HepG2 (cell line): ENCODE results near the gene EMILIN1. TPM values are rescaled to one million over a fixed set of nuclear protein-coding genes. Genes with fewer than 3 reads are reported as not detected.

ENCODE experiments used
- GMEB2 ChIP-seq: IDR thresholded peaks from 2 replicates; pipeline ENCODE4 v1.6.1; 2016; ENCODE audit warnings: missing biosample characterization, missing genetic modification reagents, low read depth
- KLF11 ChIP-seq: IDR thresholded peaks from 2 replicates; pipeline ENCODE4 v1.6.1; 2016; ENCODE audit warnings: missing compliant biosample characterization
- SYNCRIP ChIP-seq: fragments of 200-400 bp; formaldehyde crosslinking; IDR thresholded peaks from 2 replicates; pipeline ENCODE4 v1.6.1; 2018; ENCODE audit warnings: mild to moderate bottlenecking, low read depth, low read length; ENCODE audit not compliant: insufficient read depth
- ZBTB21 ChIP-seq: sonication (generic); formaldehyde crosslinking; IDR thresholded peaks from 2 replicates; pipeline ENCODE4 v1.4.0; 2020; ENCODE audit warnings: missing genetic modification reagents
- ZC3H4 ChIP-seq: sonication (generic); formaldehyde crosslinking; IDR thresholded peaks from 2 replicates; pipeline ENCODE4 v1.4.0; 2020; ENCODE audit warnings: missing genetic modification reagents, borderline replicate concordance
- ZNF570 ChIP-seq: sonication (generic); formaldehyde crosslinking; IDR thresholded peaks from 2 replicates; pipeline ENCODE4 v1.4.0; 2020; ENCODE audit warnings: mild to moderate bottlenecking, missing genetic modification reagents, borderline replicate concordance
- ZNF703 ChIP-seq: sonication (generic); formaldehyde crosslinking; IDR thresholded peaks from 2 replicates; pipeline ENCODE4 v1.5.1; 2020; ENCODE audit warnings: missing genetic modification reagents, mild to moderate bottlenecking, moderate library complexity, borderline replicate concordance
- ZNF800 ChIP-seq: sonication (generic); formaldehyde crosslinking; IDR thresholded peaks from 2 replicates; pipeline ENCODE4 v1.4.0; 2020; ENCODE audit warnings: missing genetic modification reagents
- polyA plus RNA-seq, 8 experiments: library from polyadenylated mRNA; depleted of rRNA in 3 of 8; stranded (reverse) in 7 of 8; unstranded in 1 of 8; fragments of >200 nt; fragmentation: Illumina TruSeq in 4 of 8; extraction: Trizol in 4 of 8; gene quantifications; 2 replicates each; pipeline versions ENCODE4 v1.2.1 to v1.2.3, GENCODE V29; 2011 to 2016; ENCODE audit warnings: low read depth in 4 of 8, missing spikeins in 1 of 8, mixed read lengths in 1 of 8; ENCODE audit not compliant: insufficient read depth in 1 of 8
- total RNA-seq, 5 experiments: library from RNA; depleted of rRNA; stranded (reverse); fragments of >200 nt; fragmentation: Illumina TruSeq; extraction: Trizol; gene quantifications; 2 replicates each; pipeline ENCODE4 v1.2.3, GENCODE V29; 2016; ENCODE audit warnings: low read depth in 1 of 5
- TF ChIP-seq, protein P1 (sequence below): sonication (generic); formaldehyde crosslinking; IDR thresholded peaks from 2 replicates; pipeline ENCODE4 v1.5.0; 2020; ENCODE audit warnings: missing genetic modification reagents
- TF ChIP-seq, protein P2 (sequence below): sonication (generic); formaldehyde crosslinking; IDR thresholded peaks from 2 replicates; pipeline ENCODE4 v1.5.1; 2020; ENCODE audit warnings: mild to moderate bottlenecking, missing genetic modification reagents
- TF ChIP-seq, protein P3 (sequence below): sonication (generic); formaldehyde crosslinking; IDR thresholded peaks from 2 replicates; pipeline ENCODE4 v1.8.0; 2022; ENCODE audit warnings: mild to moderate bottlenecking, missing genetic modification reagents
- TF ChIP-seq, protein P4 (sequence below), 2 experiments: fragments of 450-650 bp in 1 of 2; sonication (generic) in 1 of 2; formaldehyde crosslinking; IDR thresholded peaks; 2 replicates each; pipeline versions ENCODE4 v1.5.0 to v1.8.0; 2020 to 2022; ENCODE audit warnings: mild to moderate bottlenecking in 1 of 2, missing genetic modification reagents in 1 of 2
- TF ChIP-seq, protein P5 (sequence below): IDR thresholded peaks from 2 replicates; pipeline ENCODE4 v1.6.1; 2012; ENCODE audit warnings: low read length, improper control_type of control experiment

The EMILIN1 gene
- total and polyA plus RNA-seq, 2 of the 13 experiments (the other 11 are each of a cell fraction or from before 2014, with no cell fraction given): 8.1 to 9.7 TPM

DNA sequence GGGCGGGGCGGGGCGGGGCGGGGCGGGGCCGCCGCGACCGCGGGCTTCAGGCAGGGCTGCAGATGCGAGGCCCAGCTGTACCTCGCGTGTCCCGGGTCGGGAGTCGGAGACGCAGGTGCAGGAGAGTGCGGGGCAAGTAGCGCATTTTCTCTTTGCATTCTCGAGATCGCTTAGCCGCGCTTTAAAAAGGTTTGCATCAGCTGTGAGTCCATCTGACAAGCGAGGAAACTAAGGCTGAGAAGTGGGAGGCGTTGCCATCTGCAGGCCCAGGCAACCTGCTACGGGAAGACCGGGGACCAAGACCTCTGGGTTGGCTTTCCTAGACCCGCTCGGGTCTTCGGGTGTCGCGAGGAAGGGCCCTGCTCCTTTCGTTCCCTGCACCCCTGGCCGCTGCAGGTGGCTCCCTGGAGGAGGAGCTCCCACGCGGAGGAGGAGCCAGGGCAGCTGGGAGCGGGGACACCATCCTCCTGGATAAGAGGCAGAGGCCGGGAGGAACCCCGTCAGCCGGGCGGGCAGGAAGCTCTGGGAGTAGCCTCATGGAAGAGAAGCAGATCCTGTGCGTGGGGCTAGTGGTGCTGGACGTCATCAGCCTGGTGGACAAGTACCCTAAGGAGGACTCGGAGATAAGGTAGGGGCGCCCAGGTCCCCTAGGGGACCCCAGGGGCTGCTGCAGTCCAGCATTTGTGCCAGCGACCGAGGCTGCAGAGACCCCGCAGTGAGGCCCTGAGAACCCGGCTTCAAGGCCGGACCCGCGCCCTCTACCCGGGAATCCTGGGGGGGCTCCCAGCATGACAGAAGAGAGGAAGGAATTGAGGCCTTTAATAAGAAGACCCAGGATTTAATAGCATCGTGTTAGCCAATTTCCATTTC is 8.5 kb downstream of the EMILIN1 start, which contains the start of gene KHK (continued):
- TF ChIP-seq SYNCRIP (no peak), KLF11 (CRISPR knock-in tag) (no peak; the same call in none of the 2 replicates), ZNF703 (CRISPR knock-in tag) (no peak), ZNF800 (CRISPR knock-in tag) (peak; percentile 30), ZC3H4 (no peak), ZNF570 (no peak), ZBTB21 (no peak), GMEB2 (CRISPR knock-in tag) (no peak)
- TF ChIP-seq, protein P1, sequence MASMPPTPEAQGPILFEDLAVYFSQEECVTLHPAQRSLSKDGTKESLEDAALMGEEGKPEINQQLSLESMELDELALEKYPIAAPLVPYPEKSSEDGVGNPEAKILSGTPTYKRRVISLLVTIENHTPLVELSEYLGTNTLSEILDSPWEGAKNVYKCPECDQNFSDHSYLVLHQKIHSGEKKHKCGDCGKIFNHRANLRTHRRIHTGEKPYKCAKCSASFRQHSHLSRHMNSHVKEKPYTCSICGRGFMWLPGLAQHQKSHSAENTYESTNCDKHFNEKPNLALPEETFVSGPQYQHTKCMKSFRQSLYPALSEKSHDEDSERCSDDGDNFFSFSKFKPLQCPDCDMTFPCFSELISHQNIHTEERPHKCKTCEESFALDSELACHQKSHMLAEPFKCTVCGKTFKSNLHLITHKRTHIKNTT (CRISPR knock-in tag): no peak
- TF ChIP-seq, protein P2, sequence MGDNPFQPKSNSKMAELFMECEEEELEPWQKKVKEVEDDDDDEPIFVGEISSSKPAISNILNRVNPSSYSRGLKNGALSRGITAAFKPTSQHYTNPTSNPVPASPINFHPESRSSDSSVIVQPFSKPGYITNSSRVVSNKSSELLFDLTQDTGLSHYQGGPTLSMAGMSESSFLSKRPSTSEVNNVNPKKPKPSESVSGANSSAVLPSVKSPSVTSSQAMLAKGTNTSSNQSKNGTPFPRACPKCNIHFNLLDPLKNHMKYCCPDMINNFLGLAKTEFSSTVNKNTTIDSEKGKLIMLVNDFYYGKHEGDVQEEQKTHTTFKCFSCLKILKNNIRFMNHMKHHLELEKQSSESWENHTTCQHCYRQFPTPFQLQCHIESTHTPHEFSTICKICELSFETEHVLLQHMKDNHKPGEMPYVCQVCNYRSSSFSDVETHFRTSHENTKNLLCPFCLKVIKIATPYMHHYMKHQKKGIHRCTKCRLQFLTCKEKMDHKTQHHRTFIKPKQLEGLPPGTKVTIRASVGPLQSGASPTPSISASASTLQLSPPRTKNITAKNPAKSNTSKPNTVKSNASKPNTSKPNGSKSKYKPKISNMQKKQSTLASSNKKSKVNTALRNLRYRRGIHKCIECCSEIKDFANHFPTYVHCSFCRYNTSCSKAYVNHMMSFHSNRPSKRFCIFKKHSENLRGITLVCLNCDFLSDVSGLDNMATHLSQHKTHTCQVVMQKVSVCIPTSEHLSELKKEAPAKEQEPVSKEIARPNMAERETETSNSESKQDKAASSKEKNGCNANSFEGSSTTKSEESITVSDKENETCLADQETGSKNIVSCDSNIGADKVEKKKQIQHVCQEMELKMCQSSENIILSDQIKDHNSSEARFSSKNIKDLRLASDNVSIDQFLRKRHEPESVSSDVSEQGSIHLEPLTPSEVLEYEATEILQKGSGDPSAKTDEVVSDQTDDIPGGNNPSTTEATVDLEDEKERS: no peak
- TF ChIP-seq, protein P3, sequence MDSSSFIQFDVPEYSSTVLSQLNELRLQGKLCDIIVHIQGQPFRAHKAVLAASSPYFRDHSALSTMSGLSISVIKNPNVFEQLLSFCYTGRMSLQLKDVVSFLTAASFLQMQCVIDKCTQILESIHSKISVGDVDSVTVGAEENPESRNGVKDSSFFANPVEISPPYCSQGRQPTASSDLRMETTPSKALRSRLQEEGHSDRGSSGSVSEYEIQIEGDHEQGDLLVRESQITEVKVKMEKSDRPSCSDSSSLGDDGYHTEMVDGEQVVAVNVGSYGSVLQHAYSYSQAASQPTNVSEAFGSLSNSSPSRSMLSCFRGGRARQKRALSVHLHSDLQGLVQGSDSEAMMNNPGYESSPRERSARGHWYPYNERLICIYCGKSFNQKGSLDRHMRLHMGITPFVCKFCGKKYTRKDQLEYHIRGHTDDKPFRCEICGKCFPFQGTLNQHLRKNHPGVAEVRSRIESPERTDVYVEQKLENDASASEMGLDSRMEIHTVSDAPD (CRISPR knock-in tag): no peak
- TF ChIP-seq, protein P4, sequence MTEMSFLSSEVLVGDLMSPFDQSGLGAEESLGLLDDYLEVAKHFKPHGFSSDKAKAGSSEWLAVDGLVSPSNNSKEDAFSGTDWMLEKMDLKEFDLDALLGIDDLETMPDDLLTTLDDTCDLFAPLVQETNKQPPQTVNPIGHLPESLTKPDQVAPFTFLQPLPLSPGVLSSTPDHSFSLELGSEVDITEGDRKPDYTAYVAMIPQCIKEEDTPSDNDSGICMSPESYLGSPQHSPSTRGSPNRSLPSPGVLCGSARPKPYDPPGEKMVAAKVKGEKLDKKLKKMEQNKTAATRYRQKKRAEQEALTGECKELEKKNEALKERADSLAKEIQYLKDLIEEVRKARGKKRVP (CRISPR knock-in tag; IDR thresholded peaks at IDR 0.05): peak in 1 of 2 experiments; percentile 55; a peak in 2 of 4 replicates
- TF ChIP-seq, protein P5, sequence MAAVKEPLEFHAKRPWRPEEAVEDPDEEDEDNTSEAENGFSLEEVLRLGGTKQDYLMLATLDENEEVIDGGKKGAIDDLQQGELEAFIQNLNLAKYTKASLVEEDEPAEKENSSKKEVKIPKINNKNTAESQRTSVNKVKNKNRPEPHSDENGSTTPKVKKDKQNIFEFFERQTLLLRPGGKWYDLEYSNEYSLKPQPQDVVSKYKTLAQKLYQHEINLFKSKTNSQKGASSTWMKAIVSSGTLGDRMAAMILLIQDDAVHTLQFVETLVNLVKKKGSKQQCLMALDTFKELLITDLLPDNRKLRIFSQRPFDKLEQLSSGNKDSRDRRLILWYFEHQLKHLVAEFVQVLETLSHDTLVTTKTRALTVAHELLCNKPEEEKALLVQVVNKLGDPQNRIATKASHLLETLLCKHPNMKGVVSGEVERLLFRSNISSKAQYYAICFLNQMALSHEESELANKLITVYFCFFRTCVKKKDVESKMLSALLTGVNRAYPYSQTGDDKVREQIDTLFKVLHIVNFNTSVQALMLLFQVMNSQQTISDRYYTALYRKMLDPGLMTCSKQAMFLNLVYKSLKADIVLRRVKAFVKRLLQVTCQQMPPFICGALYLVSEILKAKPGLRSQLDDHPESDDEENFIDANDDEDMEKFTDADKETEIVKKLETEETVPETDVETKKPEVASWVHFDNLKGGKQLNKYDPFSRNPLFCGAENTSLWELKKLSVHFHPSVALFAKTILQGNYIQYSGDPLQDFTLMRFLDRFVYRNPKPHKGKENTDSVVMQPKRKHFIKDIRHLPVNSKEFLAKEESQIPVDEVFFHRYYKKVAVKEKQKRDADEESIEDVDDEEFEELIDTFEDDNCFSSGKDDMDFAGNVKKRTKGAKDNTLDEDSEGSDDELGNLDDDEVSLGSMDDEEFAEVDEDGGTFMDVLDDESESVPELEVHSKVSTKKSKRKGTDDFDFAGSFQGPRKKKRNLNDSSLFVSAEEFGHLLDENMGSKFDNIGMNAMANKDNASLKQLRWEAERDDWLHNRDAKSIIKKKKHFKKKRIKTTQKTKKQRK: no peak
